Glomerular visceral epithelial cell (primary cell): ENCODE results near the gene RPS17.
"Not testable (repeated sequence)": the region's sequence is repeated elsewhere in the genome, so short reads cannot be mapped to it uniquely, and the experiment has no call there.

Experiments
- DNase-seq: peaks from one replicate; pipeline ENCODE4 v3.0.0-alpha.2; 2016; ENCODE audit errors: extremely low spot score

RPS17 gene

GRCh38 chr15:82548700-82549099, 8.4 kb upstream of the RPS17 start:
- no peak for DNase-seq

GRCh38 chr15:82545478-82545877, 5.2 kb upstream of the RPS17 start:
- no peak for DNase-seq

- DNase-seq: no peak
These were observed 4.7 kb upstream of the RPS17 start for GRCh38 chr15:82545002-82545401.

- DNase-seq: no peak
These were observed 4.2 kb upstream of the RPS17 start for GRCh38 chr15:82544431-82544830.

- no peak for DNase-seq
These were observed 2.9 kb upstream of the RPS17 start for GRCh38 chr15:82543160-82543559.

GRCh38 chr15:82540984-82541431, 751 bp upstream of the RPS17 start:
- DNase-seq: peak; percentile 30

GRCh38 chr15:82539691-82540054, 584 bp downstream of the RPS17 start:
- no peak for DNase-seq

GRCh38 chr15:82538961-82539690, 1.1 kb downstream of the RPS17 start:
- DNase-seq: peak; percentile 32

GRCh38 chr15:82537351-82537908, 2.8 kb downstream of the RPS17 start:
- DNase-seq: no peak

- DNase-seq: no peak
These were observed 3.6 kb downstream of the RPS17 start for GRCh38 chr15:82536409-82537350.

GRCh38 chr15:82535566-82536408, 4.5 kb downstream of the RPS17 start:
- DNase-seq: no peak

GRCh38 chr15:82535151-82535550, 5.1 kb downstream of the RPS17 start:
- not testable (repeated sequence) for DNase-seq

GRCh38 chr15:82534457-82534861, 5.8 kb downstream of the RPS17 start:
- not testable (repeated sequence) for DNase-seq

- no peak for DNase-seq
These were observed 6.5 kb downstream of the RPS17 start for GRCh38 chr15:82533801-82534200.

- DNase-seq: no peak
These were observed 7.2 kb downstream of the RPS17 start for GRCh38 chr15:82532991-82533481.

- DNase-seq: no peak
These were observed 7.8 kb downstream of the RPS17 start for GRCh38 chr15:82532383-82532990.

- no peak for DNase-seq
These were observed 8.5 kb downstream of the RPS17 start for GRCh38 chr15:82531496-82532382.

- DNase-seq: peak; percentile 75
These were observed 9.5 kb downstream of the RPS17 start for GRCh38 chr15:82530606-82531379.

GRCh38 chr15:82530006-82530405, 10.3 kb downstream of the RPS17 start:
- no peak for DNase-seq
